HG02973 (cell line): ENCODE results near the gene HACD2.
"Not testable (repeated sequence)": the region's sequence is repeated elsewhere in the genome, so short reads cannot be mapped to it uniquely, and the experiment has no call there.

Experiments used
- ATAC-seq: cut with Tn5 transposase; IDR thresholded peaks from one replicate; pipeline ENCODE4 v1.9.1; 2021; ENCODE audit warnings: moderate library complexity; ENCODE audit not compliant: unreplicated experiment

Gene HACD2

DNA sequence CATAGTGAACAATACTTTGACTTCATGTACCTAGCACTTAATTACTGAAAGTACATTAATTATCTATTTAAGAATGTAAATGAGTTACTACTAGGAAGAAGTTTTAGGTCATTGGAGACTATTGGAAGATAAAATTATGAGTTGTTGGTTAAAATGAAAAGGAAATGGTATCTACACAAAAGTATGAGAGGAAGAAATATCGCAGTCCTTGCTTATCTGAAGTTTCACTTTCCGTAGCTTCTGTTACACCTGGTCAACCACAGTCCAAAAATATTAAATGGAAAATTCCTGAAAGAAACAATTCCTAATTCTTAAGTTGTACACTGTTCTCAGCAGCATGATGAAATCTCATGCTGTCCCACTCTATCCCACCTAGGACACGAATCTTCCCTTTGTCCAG is 57.8 kb downstream of the HACD2 start:
- no peak for ATAC-seq

- ATAC-seq: no peak
Measured at GRCh38 chr3:123526474-123526873, 58.4 kb downstream of the HACD2 start.

DNA sequence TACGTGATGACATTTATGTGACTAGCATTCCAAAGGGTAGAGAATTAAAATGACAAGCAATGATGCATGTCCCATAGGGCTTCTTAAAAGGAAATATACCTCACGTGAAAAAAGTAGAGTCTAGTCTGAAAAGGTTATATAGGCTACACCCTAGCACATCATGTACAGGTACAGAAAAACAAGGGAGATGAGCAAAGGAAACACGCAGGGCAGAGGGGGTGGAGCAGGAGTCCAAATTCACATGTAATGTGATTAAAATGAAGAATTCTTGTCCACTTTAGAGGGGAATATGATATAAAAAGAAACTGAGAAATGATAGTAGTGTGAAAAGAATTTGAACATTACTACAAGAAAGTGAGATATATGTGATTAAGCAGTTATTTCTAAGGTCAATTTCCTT is 59.4 kb downstream of the HACD2 start:
- no peak for ATAC-seq

DNA sequence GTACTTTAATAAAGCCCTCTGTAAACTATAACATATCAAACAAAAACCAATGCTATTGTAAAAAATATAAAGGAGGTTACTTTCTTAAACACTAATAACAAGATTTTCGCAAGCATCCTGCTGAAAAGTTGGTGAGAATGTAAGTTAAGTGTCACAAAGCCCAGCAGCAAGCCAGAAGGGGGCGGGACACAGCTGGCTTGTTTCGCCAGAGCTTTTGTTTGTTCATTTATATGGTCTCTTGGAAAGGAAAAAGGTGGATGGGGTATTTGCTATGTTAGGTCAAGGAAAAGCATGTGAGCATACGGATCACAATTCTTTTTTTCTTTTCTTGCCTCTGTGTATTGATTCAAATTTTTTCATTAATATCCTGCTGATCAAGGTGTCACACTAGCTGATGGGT is 59.9 kb downstream of the HACD2 start:
- no peak for ATAC-seq

DNA sequence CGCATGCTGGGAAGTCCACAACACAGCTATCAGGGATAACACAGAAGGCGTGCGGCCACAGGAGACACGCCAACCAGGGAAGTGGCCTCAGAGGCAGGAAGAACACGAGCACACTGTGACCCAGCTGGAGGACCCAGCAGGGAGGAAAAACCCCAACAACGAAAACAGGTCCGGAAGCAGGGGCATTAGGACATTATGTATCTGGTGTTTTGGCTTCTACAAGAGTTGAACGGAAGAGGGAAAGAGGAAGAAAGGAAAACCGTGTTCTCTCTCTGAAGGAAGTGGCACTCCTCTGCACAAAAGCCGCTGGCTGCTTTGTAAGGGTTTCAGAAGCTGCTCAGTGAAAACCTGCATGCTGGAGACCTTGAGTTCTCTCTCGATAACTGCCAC is 61.8 kb downstream of the HACD2 start:
- no peak for ATAC-seq

DNA sequence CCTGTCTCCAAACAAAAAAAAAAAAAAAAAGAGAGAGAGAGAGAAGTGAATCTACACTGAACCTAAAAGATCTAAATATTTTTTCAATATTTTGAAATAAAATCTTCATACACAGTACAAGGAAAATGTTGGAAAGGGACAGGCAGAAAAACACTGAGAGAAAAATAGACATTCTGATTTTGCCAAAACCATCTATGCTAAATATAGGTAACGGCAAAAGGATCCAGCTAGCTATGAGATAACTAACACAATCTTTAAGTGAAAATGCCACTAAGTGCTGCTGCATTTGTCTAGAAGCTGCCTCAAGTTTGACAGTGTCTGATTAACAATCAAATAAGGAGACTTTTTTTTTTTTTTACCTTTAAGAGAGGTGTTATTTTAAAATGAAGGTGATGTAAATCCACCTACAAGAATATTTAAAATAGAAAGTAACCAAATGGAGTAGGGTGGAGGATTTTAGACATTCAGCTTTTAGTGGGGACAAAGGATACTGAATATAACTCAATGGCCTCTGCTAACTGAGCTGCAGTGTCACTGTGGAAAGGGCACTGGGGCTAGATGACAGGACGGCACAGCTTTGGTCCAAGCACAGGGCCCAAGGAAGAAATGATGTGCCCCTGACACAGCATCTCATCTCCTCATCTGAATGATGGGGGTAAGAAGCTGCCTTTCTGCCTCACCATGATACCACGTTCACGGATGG is 62.4 kb downstream of the HACD2 start:
- no peak for ATAC-seq

DNA sequence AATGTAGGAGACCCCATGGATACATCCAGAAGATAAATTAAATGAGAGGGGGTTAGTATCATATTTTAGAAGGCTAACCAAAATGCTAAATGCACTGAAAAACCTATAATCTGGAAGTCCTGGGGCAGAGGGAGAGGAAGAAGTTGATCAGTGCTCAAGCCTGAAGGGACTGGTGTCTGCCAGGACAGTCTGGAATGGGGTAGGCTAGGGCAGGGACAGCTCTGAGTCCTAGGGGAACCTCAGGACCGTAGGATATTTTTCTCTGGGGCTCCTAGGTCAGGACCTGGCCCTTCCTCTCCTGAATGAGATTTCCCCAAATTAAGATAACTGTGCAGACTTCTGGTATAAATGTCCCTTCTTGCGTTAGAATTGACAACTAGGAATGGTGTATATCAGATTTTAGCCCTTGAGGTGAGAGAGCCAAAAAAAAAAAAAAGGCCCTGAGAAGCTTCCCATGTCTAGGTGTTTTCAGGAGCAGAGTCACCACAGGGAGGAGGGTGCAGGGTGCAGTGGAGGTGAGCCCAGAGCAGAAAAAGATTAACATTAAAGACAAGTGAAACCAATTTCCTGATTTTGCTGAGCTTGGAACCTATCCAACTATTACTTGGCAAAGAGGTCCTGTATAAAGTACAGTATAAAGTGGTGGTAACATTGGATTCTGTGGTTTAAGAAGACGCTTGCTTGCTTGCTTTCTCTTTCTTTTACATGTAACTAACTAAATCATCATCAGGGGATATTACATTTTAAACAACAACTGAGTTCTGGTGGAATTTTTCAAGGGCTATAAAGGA is 63.5 kb downstream of the HACD2 start:
- ATAC-seq: no peak

GRCh38 chr3:123520656-123521055 is 64.2 kb downstream of the HACD2 start:
- ATAC-seq: no peak

DNA sequence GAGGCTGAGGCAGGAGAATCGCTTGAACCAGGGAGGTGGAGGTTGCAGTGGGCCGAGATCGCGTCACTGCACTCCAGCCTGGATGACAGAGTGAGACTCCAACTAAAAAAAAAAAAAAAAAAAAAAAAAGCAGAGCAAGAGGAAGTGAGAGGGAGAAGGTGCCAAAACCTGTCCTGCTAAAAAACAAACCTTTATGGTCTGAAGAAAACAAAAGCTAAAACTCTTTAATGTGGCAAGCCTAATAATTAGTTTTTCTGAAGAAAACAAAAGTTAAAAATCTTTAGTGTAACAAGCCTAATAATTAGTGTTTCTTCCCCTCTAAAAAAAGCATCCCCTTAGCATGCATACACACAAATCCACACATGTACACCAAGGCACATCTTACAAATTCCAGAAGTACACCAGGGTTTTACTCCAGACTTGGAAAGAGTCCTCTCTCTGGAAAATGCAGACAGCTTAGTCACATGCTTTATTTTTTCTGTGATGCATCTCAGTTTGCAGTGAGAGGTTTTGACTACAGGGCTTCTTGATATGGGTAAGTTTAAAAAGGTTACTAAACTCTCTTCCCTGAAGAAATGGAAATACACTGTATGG is 65.9 kb downstream of the HACD2 start:
- no peak for ATAC-seq

GRCh38 chr3:123511726-123512125 is 73.1 kb downstream of the HACD2 start:
- ATAC-seq: no peak

GRCh38 chr3:123511084-123511483 is 73.8 kb downstream of the HACD2 start:
- ATAC-seq: no peak

DNA sequence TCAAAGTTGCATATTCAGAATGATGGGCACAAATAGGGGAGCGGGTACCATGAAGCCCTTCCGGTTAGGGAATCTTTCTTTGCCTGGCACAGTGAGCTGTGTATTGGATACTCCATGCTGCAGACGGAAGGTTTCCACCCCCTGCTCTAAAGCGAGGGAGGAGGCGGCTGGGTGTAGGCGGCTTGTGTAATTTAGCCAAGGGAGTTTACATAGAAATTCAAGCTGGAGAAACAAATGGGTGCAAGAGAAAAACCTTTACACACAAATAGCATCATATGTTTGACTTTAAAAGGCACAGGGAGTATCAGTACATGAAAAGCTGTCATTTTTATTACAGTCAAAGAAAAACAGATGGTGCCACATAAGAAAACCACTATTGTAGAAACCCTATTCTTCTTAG is 76.7 kb downstream of the HACD2 start:
- no peak for ATAC-seq

DNA sequence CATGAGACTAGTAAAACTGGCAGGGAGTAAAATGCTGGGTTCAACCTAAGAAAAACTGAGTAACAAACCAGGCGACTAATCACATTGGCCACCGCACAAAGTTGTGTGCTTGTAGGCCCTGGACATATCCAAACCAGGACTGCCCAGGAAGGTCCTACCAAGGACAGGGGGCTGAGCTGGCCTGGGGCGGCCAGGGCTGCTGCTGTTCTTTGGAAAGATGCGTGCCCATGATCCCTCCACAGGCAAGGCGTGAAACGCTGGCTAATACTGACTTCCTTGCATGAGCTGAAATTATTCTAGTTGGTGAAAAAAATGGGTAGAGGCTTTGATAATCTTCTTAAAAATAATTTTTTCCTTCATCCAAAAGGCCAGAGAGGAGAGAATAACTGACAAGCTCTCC is 79.0 kb downstream of the HACD2 start:
- no peak for ATAC-seq

DNA sequence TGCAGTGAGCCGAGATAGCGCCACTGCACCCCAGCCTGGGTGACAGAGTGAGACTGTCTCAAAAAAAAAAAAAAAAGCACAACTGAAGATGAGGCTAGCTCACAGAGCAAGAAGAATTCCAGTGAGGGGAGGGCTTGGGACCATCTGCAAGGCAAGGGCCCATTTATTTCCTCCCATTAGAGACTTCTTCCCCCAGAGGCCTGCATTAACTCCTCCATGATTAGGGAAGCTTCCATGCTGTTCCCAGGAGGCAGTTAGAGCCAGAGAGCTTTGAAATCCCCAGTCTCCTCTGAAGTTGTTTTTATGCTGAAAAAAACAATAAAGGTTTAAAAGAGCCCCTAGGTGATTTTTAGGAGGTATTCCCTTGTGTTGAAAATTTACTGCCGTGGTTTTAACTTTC is 81.7 kb downstream of the HACD2 start:
- no peak for ATAC-seq

- no peak for ATAC-seq
Measured at GRCh38 chr3:123499322-123499721, 85.5 kb downstream of the HACD2 start.

- ATAC-seq: no peak
Measured at GRCh38 chr3:123498761-123499160, 86.1 kb downstream of the HACD2 start.

GRCh38 chr3:123493912-123494311 is 90.9 kb downstream of the HACD2 start:
- ATAC-seq: no peak

DNA sequence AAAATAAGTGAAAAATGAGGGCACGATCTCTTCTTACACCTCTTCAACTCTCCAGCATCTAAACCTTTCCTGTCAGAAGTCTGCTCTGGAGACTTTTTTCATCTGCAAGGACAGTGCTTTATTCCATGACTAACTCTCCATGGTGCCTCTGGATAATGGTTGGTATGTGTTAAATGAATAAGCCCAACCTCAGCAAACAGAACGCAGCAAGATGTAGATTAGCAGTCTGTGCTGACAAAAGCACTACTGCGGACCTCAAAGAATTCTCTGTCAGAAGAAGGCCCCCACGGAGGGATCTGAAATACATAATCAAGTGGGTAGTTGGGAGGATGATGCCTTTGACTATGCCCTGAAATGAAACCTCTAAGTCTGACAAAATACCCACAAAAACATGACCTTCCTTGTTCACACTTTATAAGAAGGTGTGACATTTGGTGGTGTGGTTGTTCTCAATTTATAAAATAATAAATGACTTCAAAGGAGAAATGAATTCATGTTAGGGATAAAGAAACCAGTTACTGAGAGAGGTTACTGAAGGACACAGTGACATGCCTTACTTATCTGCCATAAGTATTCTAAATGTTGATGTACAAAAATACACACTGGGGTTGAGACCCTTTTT is 92.8 kb downstream of the HACD2 start:
- ATAC-seq: no peak

DNA sequence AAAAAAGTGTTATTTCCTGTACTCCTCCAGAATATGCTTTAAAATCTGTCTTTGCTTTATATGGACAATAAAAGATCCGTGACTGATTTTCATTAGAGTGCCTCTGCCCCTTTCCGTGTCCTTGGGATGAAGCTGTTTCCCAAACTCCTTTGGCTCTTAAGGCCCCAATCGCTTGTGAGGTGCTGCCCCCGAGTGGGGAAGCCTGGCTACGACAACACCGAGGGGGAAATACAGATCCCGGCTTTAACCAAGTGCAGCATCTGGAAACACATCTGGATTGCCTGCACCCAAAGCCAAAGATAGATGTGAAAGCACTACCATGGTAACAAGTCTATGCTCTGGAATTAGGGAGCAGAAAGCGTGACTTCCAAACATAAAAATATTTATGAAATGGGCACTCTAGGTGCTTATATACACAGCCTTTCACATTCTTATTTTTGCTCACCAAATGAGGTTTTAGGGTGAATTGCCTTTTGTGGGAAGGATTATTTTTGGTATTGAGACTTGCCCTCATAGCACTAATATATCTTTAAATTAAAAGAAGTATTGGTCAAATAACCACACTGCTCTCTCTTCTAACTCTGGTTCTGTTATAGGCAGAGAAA is 95.4 kb downstream of the HACD2 start:
- no peak for ATAC-seq

DNA sequence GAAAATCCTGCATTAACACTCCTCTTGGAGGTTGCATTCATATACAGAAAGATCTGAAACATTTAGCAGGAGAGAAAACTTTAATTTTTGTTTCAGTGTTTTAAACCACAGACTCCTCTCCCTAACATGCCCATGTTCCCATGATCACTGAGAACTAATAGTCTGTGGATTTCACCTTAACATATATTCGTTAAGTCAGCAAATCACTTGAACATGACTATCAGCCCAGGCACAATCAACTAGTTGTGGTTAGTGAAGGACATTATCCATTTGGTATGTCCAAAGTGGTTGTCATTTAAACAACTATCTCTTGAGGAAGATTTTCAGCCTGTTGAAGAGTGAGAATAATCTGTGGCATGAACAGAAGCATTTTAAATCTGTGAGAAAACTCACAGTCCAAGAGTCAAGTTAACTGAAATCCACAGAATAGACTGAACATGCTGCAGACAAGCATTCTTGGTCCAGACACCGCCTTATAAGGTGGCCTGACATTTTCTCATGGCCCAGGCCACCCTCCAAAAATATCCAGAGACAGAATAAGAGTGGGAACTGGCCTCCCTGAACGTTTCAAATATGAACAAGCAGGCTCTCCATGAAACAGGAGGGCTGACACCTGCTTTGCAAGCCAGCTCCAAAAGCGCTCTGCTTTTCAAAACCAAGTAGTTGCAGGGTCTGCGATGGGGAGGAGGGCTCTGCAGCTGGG is 96.1 kb downstream of the HACD2 start:
- ATAC-seq: no peak

GRCh38 chr3:123487063-123487462 is 97.8 kb downstream of the HACD2 start:
- not testable (repeated sequence) for ATAC-seq
